IMR-90 (cell line): ENCODE measurements around the gene MYL4. TPM values are rescaled to one million over a fixed set of nuclear protein-coding genes. Genes with fewer than 3 reads are reported as not detected.

Source experiments
- ATAC-seq: fragments of 200-7000 bp; cut with Tn5 transposase; 2 replicates; pipeline ENCODE4 v1.9.1; 2020; ENCODE audit warnings: low read depth, mild to moderate bottlenecking, moderate library complexity
- BruUV-seq: library from RNA; stranded (reverse); fragments of 400-500 nt; replicated peaks from 2 replicates; lab custom pipeline; 2021; lab: Mats Ljungman, UMichigan
- CTCF ChIA-PET: fragments of 300-600 bp; formaldehyde crosslinking; extraction: SDS; loops from one replicate; lab custom pipeline; 2021; ENCODE audit warnings: antibody characterized with exemption; lab: Yijun Ruan, JAX
- POLR2A ChIA-PET: fragments of 300-600 bp; sonication (Branson Sonifier 250); formaldehyde crosslinking; loops from one replicate; lab custom pipeline; 2022; ENCODE audit warnings: antibody characterized with exemption; ENCODE audit not compliant: unreplicated experiment; lab: Charles Lee
- DNase-seq: peaks from one replicate; pipeline ENCODE4 v3.0.0; 2013
- H2AFZ ChIP-seq: replicated peaks from 2 replicates; pipeline ENCODE3; 2013; ENCODE audit warnings: low read length, mild to moderate bottlenecking; ENCODE audit not compliant: poor library complexity
- H2AK5ac ChIP-seq: 2 replicates; pipeline ENCODE4 v1.6.1; 2013; ENCODE audit warnings: low read depth, low read length, inconsistent platforms
- H2AK9ac ChIP-seq: replicated peaks from 2 replicates; pipeline ENCODE3; 2013; ENCODE audit warnings: mild to moderate bottlenecking, low read depth, low read length, moderate library complexity; ENCODE audit not compliant: poor library complexity
- H2BK120ac ChIP-seq: 2 replicates; pipeline ENCODE4 v1.6.1; 2013; ENCODE audit warnings: low read depth, low read length, inconsistent platforms
- H2BK15ac ChIP-seq: 3 replicates; pipeline ENCODE4 v1.6.1; 2013; ENCODE audit warnings: low read depth, low read length, inconsistent platforms
- H2BK20ac ChIP-seq: 2 replicates; pipeline ENCODE4 v1.6.1; 2013; ENCODE audit warnings: low read depth, mild to moderate bottlenecking, inconsistent platforms, low read length, moderate library complexity
- H2BK5ac ChIP-seq: 2 replicates; pipeline ENCODE4 v1.6.1; 2013; ENCODE audit warnings: mild to moderate bottlenecking, low read depth, low read length, inconsistent platforms; ENCODE audit not compliant: poor library complexity, severe bottlenecking
- H3K14ac ChIP-seq: replicated peaks from 2 replicates; pipeline ENCODE4 v1.6.1; 2013; ENCODE audit warnings: low read depth, low read length, inconsistent platforms
- H3K18ac ChIP-seq: 2 replicates; pipeline ENCODE4 v1.6.1; 2013; ENCODE audit warnings: low read depth, low read length, control low read depth
- H3K23ac ChIP-seq: 2 replicates; pipeline ENCODE4 v1.6.1; 2013; ENCODE audit warnings: low read depth, low read length, inconsistent platforms
- H3K27ac ChIP-seq: 2 replicates; pipeline ENCODE4 v1.5.1; 2013; ENCODE audit warnings: mild to moderate bottlenecking, control low read depth, low read length; ENCODE audit not compliant: insufficient read depth
- H3K27me3 ChIP-seq: 2 replicates; pipeline ENCODE4 v1.6.1; 2013; ENCODE audit warnings: low read length; ENCODE audit not compliant: control insufficient read depth, insufficient read depth
- H3K36me3 ChIP-seq: 2 replicates; pipeline ENCODE4 v1.6.1; 2013; ENCODE audit warnings: low read length, mixed read lengths; ENCODE audit not compliant: control insufficient read depth, insufficient read depth
- H3K4ac ChIP-seq: 2 replicates; pipeline ENCODE4 v1.6.1; 2013; ENCODE audit warnings: low read depth, low read length, inconsistent platforms
- H3K4me1 ChIP-seq: 2 replicates; pipeline ENCODE4 v1.6.1; 2013; ENCODE audit warnings: low read length, mixed read lengths; ENCODE audit not compliant: control insufficient read depth, insufficient read depth
- H3K4me2 ChIP-seq: 2 replicates; pipeline ENCODE4 v1.6.1; 2013; ENCODE audit warnings: low read depth, mild to moderate bottlenecking, control low read depth, low read length, moderate library complexity
- H3K4me3 ChIP-seq: 2 replicates; pipeline ENCODE4 v1.5.1; 2013; ENCODE audit warnings: low read depth, mild to moderate bottlenecking, control low read depth, low read length, moderate library complexity; ENCODE audit not compliant: insufficient read depth
- H3K56ac ChIP-seq: 2 replicates; pipeline ENCODE4 v1.6.1; 2013; ENCODE audit warnings: low read length, inconsistent platforms; ENCODE audit not compliant: insufficient read depth; ENCODE audit errors: extremely low read depth
- H3K79me1 ChIP-seq, 2 experiments: 2 replicates each; pipeline ENCODE4 v1.6.1; 2013; ENCODE audit warnings: low read length in 2 of 2, inconsistent platforms in 1 of 2, low read depth in 1 of 2
- H3K9ac ChIP-seq: 2 replicates; pipeline ENCODE4 v1.6.1; 2013; ENCODE audit warnings: low read depth, low read length, control low read depth
- H3K9me1 ChIP-seq: 2 replicates; pipeline ENCODE4 v1.6.1; 2013; ENCODE audit warnings: low read length, inconsistent platforms; ENCODE audit not compliant: insufficient read depth
- H3K9me3 ChIP-seq: 2 replicates; pipeline ENCODE4 v1.6.1; 2013; ENCODE audit warnings: low read length; ENCODE audit not compliant: control insufficient read depth, insufficient read depth
- H4K20me1 ChIP-seq: 2 replicates; pipeline ENCODE4 v1.6.1; 2013; ENCODE audit warnings: low read length, inconsistent platforms; ENCODE audit not compliant: insufficient read depth
- H4K5ac ChIP-seq: 2 replicates; pipeline ENCODE4 v1.6.1; 2013; ENCODE audit warnings: mild to moderate bottlenecking, low read depth, low read length, control low read depth
- H4K8ac ChIP-seq, 2 experiments: 2 replicates each; pipeline ENCODE4 v1.6.1; 2013; ENCODE audit warnings: low read depth in 2 of 2, low read length in 2 of 2, control low read depth in 1 of 2, inconsistent platforms in 1 of 2
- H4K91ac ChIP-seq: 2 replicates; pipeline ENCODE4 v1.6.1; 2013; ENCODE audit warnings: low read depth, low read length, inconsistent platforms; ENCODE audit not compliant: insufficient read depth
- CEBPB ChIP-seq: IDR thresholded peaks from 2 replicates; pipeline ENCODE4 v1.6.1; 2012; ENCODE audit warnings: low read depth, low read length, improper control_type of control experiment
- MAZ ChIP-seq: IDR thresholded peaks from 2 replicates; pipeline ENCODE4 v1.6.1; 2012; ENCODE audit warnings: low read depth, mild to moderate bottlenecking, low read length, improper control_type of control experiment, moderate library complexity, borderline replicate concordance
- MXI1 ChIP-seq: IDR thresholded peaks from 2 replicates; pipeline ENCODE4 v1.6.1; 2012; ENCODE audit warnings: low read depth, mild to moderate bottlenecking, low read length, moderate library complexity, borderline replicate concordance
- RAD21 ChIP-seq: IDR thresholded peaks from 2 replicates; pipeline ENCODE4 v1.6.1; 2012; ENCODE audit warnings: low read length, improper control_type of control experiment
- WGBS, 2 experiments: methylation state at CpG; one replicate each; pipeline versions ENCODE4 v1.1.5 to v1.1.7; 2013; ENCODE audit warnings: missing lambda C conversion rate in 2 of 2; ENCODE audit not compliant: insufficient read length in 1 of 2; ENCODE audit errors: extremely low coverage in 2 of 2; 5-methylcytosine and 5-hydroxymethylcytosine counted together
- dilution Hi-C: fragments of 300-500 bp; cut with HindIII; formaldehyde crosslinking; loops from one replicate; pipeline ENCODE4 v1.14.3; 2018; ENCODE audit warnings: low sequenced_read_pairs; ENCODE audit not compliant: unreplicated experiment
- in situ Hi-C: fragments of 300-500 bp; cut with MboI; formaldehyde crosslinking; loops from 3 replicates; pipeline ENCODE4 v1.14.3; 2019; ENCODE audit warnings: low sequenced_read_pairs, inconsistent platforms, mixed read lengths
- intact Hi-C: fragments of 100-400 bp; cut with micrococcal nuclease; formaldehyde crosslinking; loops from 2 replicates; pipeline ENCODE4 v1.10.0; 2022
- polyA plus RNA-seq, 3 experiments: library from polyadenylated mRNA; depleted of rRNA; stranded (reverse); fragments of >200 nt; gene quantifications; 2 replicates each; pipeline ENCODE4 v1.2.3, GENCODE V29; 2012; ENCODE audit warnings: low replicate concordance in 1 of 3
- total RNA-seq: library from RNA; depleted of rRNA; stranded (reverse); fragments of >200 nt; gene quantifications from 2 replicates; pipeline ENCODE4 v1.2.3, GENCODE V29; 2012
- TF ChIP-seq, protein P1 (sequence below): conservative IDR thresholded peaks from 2 replicates; pipeline ENCODE4 v1.5.1; 2012; ENCODE audit warnings: mild to moderate bottlenecking, low read depth, low read length, improper control_type of control experiment

MYL4 gene
- total and polyA plus RNA-seq, 2 of the 4 experiments (the other 2 are of a cell fraction): not detected

DNA sequence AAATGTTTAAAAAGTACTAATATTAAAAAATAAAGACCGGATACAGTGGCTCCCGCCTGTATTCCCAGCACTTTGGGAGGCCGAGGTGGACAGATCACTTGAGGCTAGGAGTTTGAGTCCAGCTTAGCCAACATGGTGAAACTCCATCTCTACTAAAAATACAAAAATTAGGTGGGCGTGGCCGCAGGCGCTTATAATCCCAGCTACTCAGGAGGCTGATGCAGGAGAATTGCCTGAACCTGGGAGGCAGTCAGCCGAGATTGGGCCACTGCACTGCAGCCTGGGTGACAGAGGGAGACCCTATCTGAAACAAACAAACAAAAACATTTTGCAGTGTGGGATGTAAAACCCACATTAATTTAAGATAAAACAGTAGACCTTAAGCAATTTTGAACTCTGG is 31.9 kb upstream of the MYL4 start:
- Histone ChIP-seq H3K9ac (no peak overlapping the region), H2BK5ac (no peak overlapping the region), H2AK9ac (no peak overlapping the region), H3K4me1 (peaks cover 6% of the 10 kb centered on the region), H3K9me1 (peaks cover 9% of the 10 kb centered on the region; the same call in 1 of the 2 replicates), H4K20me1 (peaks cover 66% of the 10 kb centered on the region), H3K4ac (no peak overlapping the region), H3K18ac (no peak overlapping the region), H3K23ac (no peak overlapping the region), H3K27ac (no peak overlapping the region), H3K27me3 (no peaks in the 10 kb centered on the region), H3K4me3 (no peak overlapping the region), H2BK15ac (no peak overlapping the region), H3K14ac (no peak overlapping the region), H3K36me3 (peaks cover 25% of the 10 kb centered on the region), H2AFZ (no peak overlapping the region), H3K79me1 (peaks cover 15 to 70% of the 10 kb centered on the region in 2 experiments; a peak in 3 of 4 replicates), H4K5ac (no peak overlapping the region), H3K4me2 (no peak overlapping the region), H4K8ac (no peak overlapping the region), H3K56ac (no peak overlapping the region), H4K91ac (no peak overlapping the region), H2BK20ac (no peak overlapping the region), H3K9me3 (no peaks in the 10 kb centered on the region), H2BK120ac (no peak overlapping the region), H2AK5ac (no peak overlapping the region)
- in situ Hi-C loops (no loop called here), dilution Hi-C loops (no loop called here), intact Hi-C loops (loop anchor here (10.0 kb wide), 1 partner anchor 438 kb away; no protein-coding TSS in a partner anchor)
- CTCF ChIA-PET: interaction anchor here (0.7 kb wide), 1 partner anchor 233 kb away, joined by 3 read pairs; no protein-coding TSS in a partner anchor
- DNase-seq (no peak), ATAC-seq (no peak)
- POLR2A ChIA-PET: no interaction called here
- TF ChIP-seq, protein P1, sequence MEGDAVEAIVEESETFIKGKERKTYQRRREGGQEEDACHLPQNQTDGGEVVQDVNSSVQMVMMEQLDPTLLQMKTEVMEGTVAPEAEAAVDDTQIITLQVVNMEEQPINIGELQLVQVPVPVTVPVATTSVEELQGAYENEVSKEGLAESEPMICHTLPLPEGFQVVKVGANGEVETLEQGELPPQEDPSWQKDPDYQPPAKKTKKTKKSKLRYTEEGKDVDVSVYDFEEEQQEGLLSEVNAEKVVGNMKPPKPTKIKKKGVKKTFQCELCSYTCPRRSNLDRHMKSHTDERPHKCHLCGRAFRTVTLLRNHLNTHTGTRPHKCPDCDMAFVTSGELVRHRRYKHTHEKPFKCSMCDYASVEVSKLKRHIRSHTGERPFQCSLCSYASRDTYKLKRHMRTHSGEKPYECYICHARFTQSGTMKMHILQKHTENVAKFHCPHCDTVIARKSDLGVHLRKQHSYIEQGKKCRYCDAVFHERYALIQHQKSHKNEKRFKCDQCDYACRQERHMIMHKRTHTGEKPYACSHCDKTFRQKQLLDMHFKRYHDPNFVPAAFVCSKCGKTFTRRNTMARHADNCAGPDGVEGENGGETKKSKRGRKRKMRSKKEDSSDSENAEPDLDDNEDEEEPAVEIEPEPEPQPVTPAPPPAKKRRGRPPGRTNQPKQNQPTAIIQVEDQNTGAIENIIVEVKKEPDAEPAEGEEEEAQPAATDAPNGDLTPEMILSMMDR: no peak
- TF ChIP-seq RAD21 (no peak), CEBPB (no peak), MAZ (no peak), MXI1 (no peak)
- 100% methylated on average over 1 of the region's 7 CpGs; no CpG with 5 or more reads in 1 of the 2 experiments for WGBS, 2 experiments
- no TSS peak for BruUV-seq
